Coronary artery (tissue), 2 donors: ENCODE results near the gene SLC30A10.
"Not testable (repeated sequence)": the region's sequence is repeated elsewhere in the genome, so short reads cannot be mapped to it uniquely, and the experiment has no call there.

Experiments
- DNase-seq: peaks from one replicate; pipeline ENCODE4 v3.0.0-alpha.2; 2017; ENCODE audit warnings: low spot score
- H3K27ac ChIP-seq, 2 donors: fragments of 200-600 bp; sonication (generic); one replicate each; pipeline ENCODE4 v1.5.1; 2016 to 2019
- H3K4me3 ChIP-seq: fragments of 200-600 bp; sonication (generic); 2 replicates; pipeline ENCODE4 v1.5.1; 2016; ENCODE audit warnings: mild to moderate bottlenecking, moderate library complexity
- CTCF ChIP-seq: fragments of 200-600 bp; sonication (generic); IDR thresholded peaks from one replicate; pipeline ENCODE4 v1.5.1; 2019; ENCODE audit warnings: antibody characterized with exemption

Gene SLC30A10

GRCh38 chr1:219913005-219913770 is 15.2 kb downstream of the SLC30A10 start:
- no peak for DNase-seq
- H3K27ac ChIP-seq, result no peak overlapping the region

GRCh38 chr1:219910716-219911115 is 17.6 kb downstream of the SLC30A10 start:
- Histone ChIP-seq H3K4me3 (no peak overlapping the region), H3K27ac (no peak overlapping the region)
- no peak for DNase-seq
- TF ChIP-seq CTCF, result no peak

More at GRCh38 chr1:219913005-219913770, 15.2 kb downstream of the SLC30A10 start:
- no peak overlapping the region for H3K4me3 ChIP-seq
- TF ChIP-seq CTCF, result no peak

GRCh38 chr1:219909476-219909875 is 18.9 kb downstream of the SLC30A10 start:
- no peak for TF ChIP-seq CTCF
- no peak overlapping the region for H3K27ac ChIP-seq
- no peak for DNase-seq
- no peak overlapping the region for H3K4me3 ChIP-seq

- H3K4me3 ChIP-seq, result no peak overlapping the region
- DNase-seq, result no peak
- no peak for TF ChIP-seq CTCF
- H3K27ac ChIP-seq, result no peak overlapping the region
These were observed 20.2 kb downstream of the SLC30A10 start for GRCh38 chr1:219908170-219908569.

- Histone ChIP-seq H3K4me3 (no peak overlapping the region), H3K27ac (no peak overlapping the region)
- DNase-seq, result no peak
- no peak for TF ChIP-seq CTCF
These were observed 20.6 kb downstream of the SLC30A10 start for GRCh38 chr1:219907772-219908070.

- Histone ChIP-seq H3K27ac (no peak overlapping the region), H3K4me3 (no peak overlapping the region)
- no peak for DNase-seq
- no peak for TF ChIP-seq CTCF
These were observed 21.2 kb downstream of the SLC30A10 start for GRCh38 chr1:219906924-219907771.

GRCh38 chr1:219906565-219906923 is 21.8 kb downstream of the SLC30A10 start:
- H3K27ac ChIP-seq, DNase-seq, H3K4me3 ChIP-seq: not testable (repeated sequence)
